ENCODE results near the gene FRRS1.

The FRRS1 gene

GRCh38 chr1:99728494-99729235 is 37.8 kb downstream of the FRRS1 start:
- DNase-seq, result peak; percentile 38

- no peak for DNase-seq
Measured at GRCh38 chr1:99727575-99728185, 38.8 kb downstream of the FRRS1 start.

- no peak for DNase-seq
Measured at GRCh38 chr1:99726818-99727217, 39.6 kb downstream of the FRRS1 start.

- DNase-seq, result no peak
Measured at GRCh38 chr1:99726407-99726806, 40.0 kb downstream of the FRRS1 start.

- peak; percentile 58 for DNase-seq
Measured at GRCh38 chr1:99725996-99726395, 40.4 kb downstream of the FRRS1 start.

- no peak for DNase-seq
Measured at GRCh38 chr1:99723251-99723650, 43.2 kb downstream of the FRRS1 start.

GRCh38 chr1:99717005-99717404 is 49.4 kb downstream of the FRRS1 start:
- DNase-seq, result no peak

GRCh38 chr1:99713006-99713405 is 53.4 kb downstream of the FRRS1 start:
- no peak for DNase-seq

GRCh38 chr1:99710994-99711393 is 55.4 kb downstream of the FRRS1 start:
- DNase-seq, result no peak

- DNase-seq, result peak; percentile 56
Measured at GRCh38 chr1:99707535-99708142, 58.8 kb downstream of the FRRS1 start.

GRCh38 chr1:99705385-99705784 is 61.0 kb downstream of the FRRS1 start:
- DNase-seq, result no peak

GRCh38 chr1:99704356-99704816 is 62.0 kb downstream of the FRRS1 start:
- DNase-seq, result peak; percentile 60

GRCh38 chr1:99702221-99702620 is 64.2 kb downstream of the FRRS1 start:
- no peak for DNase-seq

- DNase-seq, result peak; percentile 92
Measured at GRCh38 chr1:99700020-99700419, 66.4 kb downstream of the FRRS1 start.

GRCh38 chr1:99697580-99697979 is 68.9 kb downstream of the FRRS1 start:
- DNase-seq, result no peak

- DNase-seq, result no peak
Measured at GRCh38 chr1:99696616-99697015, 69.8 kb downstream of the FRRS1 start.

GRCh38 chr1:99691175-99691574 is 75.3 kb downstream of the FRRS1 start:
- DNase-seq, result no peak

GRCh38 chr1:99685516-99686180 is 80.8 kb downstream of the FRRS1 start:
- peak; percentile 80 for DNase-seq

GRCh38 chr1:99682291-99682751 is 84.1 kb downstream of the FRRS1 start:
- DNase-seq, result no peak

GRCh38 chr1:99681583-99681982 is 84.9 kb downstream of the FRRS1 start:
- DNase-seq, result no peak

GRCh38 chr1:99680270-99680669 is 86.2 kb downstream of the FRRS1 start:
- DNase-seq, result no peak

GRCh38 chr1:99677416-99677815 is 89.0 kb downstream of the FRRS1 start:
- no peak for DNase-seq

GRCh38 chr1:99676876-99677275 is 89.6 kb downstream of the FRRS1 start:
- no peak for DNase-seq

GRCh38 chr1:99675994-99676393 is 90.4 kb downstream of the FRRS1 start:
- DNase-seq, result no peak

All from MV-4-11 (cell line).